ENCODE data around the gene RPS19BP1.

DNA sequence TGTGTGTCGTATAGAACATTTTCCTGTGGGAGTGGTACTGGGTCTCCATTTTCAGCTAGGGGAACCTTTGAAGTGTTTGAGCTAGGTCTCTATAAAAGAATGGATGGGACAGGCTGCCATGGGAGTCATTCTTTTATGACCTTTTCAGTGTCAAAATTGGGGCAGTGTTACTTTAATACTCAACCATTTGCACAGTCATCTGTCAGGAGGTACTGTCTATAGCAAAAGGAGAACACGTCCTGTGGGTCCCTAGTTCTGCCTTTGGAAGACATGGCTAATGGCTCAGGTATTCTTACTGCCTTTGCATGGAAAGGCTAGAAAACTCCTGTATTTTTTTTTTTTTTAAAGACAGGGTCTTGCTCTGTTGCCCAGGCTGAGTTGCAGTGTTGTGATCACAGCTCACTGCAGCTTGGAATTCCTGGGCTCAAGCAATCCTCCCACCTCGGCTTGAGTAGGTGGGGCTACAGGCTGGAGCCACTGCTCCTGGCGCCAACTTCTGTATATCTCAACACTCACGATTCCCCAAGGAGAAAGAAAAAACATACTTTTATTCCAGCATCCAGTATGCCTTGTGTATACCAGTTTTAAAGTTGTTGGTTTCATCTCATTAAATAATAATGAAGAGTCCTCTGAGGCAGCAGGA lies 14.3 kb downstream of the RPS19BP1 start:
- TF ChIP-seq, protein P1, sequence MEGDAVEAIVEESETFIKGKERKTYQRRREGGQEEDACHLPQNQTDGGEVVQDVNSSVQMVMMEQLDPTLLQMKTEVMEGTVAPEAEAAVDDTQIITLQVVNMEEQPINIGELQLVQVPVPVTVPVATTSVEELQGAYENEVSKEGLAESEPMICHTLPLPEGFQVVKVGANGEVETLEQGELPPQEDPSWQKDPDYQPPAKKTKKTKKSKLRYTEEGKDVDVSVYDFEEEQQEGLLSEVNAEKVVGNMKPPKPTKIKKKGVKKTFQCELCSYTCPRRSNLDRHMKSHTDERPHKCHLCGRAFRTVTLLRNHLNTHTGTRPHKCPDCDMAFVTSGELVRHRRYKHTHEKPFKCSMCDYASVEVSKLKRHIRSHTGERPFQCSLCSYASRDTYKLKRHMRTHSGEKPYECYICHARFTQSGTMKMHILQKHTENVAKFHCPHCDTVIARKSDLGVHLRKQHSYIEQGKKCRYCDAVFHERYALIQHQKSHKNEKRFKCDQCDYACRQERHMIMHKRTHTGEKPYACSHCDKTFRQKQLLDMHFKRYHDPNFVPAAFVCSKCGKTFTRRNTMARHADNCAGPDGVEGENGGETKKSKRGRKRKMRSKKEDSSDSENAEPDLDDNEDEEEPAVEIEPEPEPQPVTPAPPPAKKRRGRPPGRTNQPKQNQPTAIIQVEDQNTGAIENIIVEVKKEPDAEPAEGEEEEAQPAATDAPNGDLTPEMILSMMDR (IDR thresholded peaks at IDR 0.05; ENCODE audit: insufficient read depth, low read length, poor library complexity, severe bottlenecking): no peak
- TF ChIP-seq EZH2phosphoT487 (conservative IDR thresholded peaks at IDR 0.05; ENCODE audit: low read length): no peak
